NCI-H446 (cell line): Measurements from ENCODE around the gene LIAS.
A peak's percentile ranks its signal among the peaks of the same experiment; 100 is the strongest.
"Not testable (repeated sequence)": the region's sequence is repeated elsewhere in the genome, so short reads cannot be mapped to it uniquely, and the experiment has no call there.

Experiments used
- DNase-seq, 2 experiments: peaks; one replicate each; lab custom pipeline; 2025; lab: John Stamatoyannopoulos, UW

LIAS gene

DNA sequence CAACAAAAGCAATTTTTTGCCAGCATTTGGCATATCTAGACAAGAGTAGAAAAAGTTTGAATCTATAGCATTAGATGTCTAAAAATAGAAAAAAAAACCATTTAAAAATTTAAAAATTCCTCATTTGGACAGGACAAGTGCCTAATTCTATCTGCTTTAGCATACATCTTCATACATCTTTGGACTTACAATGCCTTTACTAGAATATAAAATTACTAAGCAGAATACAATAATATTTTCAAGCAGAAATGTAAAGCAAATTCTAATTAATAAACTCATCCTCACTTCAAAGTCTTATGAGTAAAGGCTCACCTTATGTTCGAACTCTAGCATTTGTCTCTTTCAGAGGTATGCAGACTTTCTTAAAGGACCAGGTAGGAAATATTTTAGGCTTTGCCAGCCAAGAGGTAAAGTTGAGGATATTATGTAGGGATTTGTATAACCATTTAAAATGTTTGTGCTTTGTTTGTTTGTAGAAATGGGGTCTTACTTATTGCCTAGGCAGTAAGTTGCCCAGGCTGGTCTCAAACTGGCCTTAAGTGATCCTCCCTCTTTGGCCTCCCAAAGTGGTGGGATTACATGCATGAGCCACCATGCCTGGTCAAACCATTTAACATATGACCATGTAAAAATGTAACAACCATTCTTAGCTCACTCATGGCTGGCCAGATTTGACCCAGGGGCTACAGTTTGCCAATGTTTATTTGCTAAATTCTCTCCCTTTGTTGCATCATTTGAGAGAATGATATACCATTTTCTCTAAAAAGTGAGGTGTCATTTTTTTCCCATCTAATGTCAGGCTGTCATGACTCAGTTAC, 39.3 kb downstream of the LIAS start:
- no peak for DNase-seq

GRCh38 chr4:39498727-39499020, 39.8 kb downstream of the LIAS start:
- no peak for DNase-seq

DNA sequence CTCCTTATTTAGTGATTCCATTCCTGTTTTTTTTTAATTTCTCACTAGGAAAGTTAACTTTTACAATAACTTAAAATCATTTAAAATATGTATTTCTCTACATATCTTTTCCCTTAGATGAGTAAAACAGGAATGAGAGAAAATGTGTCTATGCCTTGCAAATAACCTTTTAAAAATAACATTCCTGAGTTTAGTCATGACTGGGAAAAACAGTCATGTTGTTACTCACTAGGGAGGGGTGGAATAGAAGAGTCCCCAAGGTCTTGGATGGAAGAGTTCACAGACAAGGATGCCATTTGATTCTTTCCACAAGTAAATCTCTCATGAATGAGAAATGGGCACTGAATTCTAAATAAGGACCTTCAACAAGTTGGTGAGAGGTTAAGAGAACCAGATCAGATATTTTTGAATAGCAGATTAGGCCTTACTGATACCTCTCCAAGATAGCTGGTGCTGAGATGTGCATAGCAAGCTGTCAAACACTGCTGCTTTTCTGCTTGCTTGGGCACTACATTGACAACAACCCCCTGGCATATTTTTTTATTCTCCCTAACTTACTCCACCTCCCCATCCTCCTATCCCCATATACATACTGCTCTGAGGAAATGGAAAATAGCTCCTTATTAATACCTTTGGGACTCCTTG, 43.3 kb downstream of the LIAS start:
- no peak for DNase-seq

DNA sequence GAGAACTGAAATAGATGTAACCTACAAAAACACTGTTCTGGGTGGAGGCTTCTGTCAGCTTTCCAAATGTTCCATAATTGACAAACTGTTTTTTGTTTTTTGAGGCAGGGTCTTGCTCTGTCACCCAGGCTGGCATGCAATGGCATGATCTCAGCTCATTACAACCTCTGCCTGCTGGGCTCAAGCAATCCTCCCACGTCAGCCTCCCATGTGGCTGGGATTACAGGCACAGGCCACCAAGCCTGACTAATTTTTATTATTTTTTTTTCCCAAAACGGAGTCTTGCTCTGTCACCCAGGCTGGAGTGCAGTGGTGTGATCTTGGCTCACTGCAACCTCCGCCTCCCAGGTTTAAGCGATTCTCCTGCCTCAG, 43.8 kb downstream of the LIAS start:
- DNase-seq: not testable (repeated sequence)

- DNase-seq: no peak
These were observed 45.7 kb downstream of the LIAS start for GRCh38 chr4:39504538-39504937.

DNA sequence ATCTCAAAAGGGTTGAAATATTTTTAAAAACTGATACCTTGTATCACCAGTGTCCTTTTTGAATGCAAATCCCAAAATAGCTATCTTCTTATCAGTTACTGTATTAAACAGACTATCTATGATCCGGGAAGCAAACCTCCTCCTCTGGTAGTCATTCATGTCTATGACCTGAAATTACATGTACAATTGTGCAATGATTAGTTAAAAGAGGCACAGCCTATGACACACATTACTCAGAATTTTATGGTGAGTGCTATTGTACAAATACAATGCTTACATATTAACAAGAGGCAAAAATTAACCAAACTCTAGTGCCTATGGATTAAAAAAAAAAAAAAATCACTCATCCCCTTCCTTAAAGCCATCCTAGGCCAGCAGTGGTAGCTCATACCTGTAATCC, 46.7 kb downstream of the LIAS start:
- DNase-seq: no peak

DNA sequence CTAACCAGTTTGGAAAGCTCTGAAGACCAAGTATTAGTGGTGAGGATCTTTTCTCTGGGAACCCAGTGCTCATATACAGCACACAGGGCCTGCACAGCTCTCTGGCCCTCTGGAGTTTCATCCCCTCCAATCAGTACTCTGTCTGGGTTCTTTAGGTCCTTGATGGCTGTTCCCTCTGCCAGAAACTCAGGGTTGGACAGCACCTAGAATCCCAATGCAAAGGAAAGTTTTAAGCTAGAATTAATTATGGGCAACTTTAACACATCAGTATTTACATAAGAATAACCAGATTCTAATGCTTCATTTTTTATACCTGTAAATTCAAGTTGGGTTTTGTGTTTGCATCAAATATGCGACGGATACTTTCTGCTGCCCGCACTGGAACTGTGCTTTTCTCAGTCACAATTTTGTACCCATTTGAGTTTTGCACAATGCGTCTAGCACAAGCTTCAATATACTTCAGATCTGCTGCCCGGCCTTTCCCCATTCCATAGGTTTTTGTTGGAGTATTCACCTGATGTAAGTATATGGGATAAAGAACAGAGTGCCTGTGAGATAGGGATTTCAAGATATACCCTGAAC, 51.6 kb downstream of the LIAS start:
- no peak for DNase-seq

GRCh38 chr4:39514266-39514665, 55.4 kb downstream of the LIAS start:
- DNase-seq: not testable (repeated sequence)

DNA sequence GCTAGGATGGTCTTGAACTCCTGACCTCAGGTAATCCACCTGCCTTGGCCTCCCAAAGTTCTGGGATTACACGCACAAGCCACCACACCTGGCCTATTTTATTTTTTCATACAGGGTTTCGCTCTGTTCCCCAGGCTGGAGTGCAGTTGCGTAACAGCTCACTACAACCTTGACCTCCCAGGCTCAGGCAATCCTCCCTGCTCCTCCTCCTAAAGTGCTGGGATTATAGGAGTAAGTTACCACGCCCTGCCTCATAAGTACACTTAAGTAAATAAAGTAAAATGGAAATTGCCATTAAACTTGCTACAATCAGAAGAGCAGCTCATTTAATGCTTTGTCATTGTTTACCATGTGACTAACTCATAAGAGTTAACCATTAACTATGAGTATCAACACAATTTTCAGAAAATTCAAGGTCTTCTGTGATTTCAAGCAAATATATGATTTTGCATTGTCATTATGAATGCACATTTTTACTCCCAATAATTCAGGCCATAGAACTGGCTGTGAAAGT, 56.1 kb downstream of the LIAS start:
- DNase-seq: no peak

- not testable (repeated sequence) for DNase-seq
These were observed 57.0 kb downstream of the LIAS start for GRCh38 chr4:39515669-39516401.

GRCh38 chr4:39516407-39516966, 57.6 kb downstream of the LIAS start:
- no peak for DNase-seq

- DNase-seq: no peak
These were observed 59.6 kb downstream of the LIAS start for GRCh38 chr4:39518484-39518883.

DNA sequence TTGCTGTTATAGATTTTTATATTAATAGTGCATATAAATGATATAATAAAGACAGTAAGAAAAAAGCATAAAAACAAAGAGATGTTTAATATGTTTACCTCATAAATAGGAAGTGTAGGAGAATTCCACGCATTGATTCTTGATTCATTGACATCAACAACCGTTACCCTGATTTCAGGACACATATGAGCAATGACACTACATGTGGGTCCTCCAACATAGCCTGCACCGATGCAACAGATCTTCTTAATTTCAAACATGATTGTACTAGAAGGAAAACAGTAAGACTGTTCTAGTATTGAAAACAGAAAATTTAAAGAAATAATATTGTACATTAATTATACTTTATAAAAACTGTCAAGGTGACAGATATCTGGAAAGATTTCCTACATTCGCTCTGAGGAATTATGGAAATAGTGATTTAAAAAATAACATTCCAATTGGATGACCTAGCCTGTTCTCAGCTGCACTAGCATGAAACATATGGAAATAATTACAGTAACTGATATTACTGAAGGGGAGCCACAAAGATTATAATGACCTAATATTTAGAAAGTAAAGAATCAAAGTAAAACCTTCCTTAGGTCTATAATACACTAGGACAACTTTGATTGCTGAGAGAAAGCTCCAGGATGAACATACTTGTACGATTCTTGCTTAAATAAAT, 62.5 kb downstream of the LIAS start:
- no peak for DNase-seq

- no peak for DNase-seq
These were observed 63.2 kb downstream of the LIAS start for GRCh38 chr4:39522068-39522467.

DNA sequence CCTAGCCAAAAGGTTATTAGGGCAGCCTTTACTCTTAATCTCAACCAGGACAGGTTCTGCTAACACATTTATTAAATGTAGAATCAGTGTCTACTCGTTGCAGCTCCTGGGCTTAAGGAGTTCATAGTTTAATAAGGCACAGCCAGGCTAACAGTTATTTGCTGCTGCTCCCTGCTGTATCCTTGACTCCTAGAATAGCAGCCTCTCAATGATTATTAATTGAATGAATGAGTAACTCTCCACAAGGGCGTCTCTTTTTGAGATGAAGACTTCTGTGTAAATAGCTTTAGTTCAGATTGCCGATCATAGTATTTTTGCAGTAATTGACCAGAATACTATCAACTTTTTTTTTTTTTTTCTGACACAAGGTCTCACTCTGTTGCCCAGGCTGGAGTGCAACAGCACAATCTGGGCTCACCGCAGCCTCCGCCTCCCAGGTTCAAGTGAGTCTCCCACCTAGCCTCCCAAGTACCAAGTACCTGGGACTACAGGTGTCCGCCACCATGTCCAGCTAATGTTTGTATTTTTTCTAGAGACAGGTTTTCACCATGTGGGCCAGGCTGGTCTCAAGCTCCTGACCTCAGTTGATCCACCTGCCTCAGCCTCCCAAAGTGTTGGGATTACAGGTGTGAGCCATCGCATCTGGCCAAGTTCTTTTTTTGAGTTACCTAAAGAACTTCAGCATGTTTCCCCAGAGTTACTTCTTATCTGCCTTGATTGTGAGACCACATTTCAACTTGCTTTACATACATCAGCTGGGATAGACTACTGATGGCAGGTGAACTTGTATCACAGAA, 65.5 kb downstream of the LIAS start:
- no peak for DNase-seq

DNA sequence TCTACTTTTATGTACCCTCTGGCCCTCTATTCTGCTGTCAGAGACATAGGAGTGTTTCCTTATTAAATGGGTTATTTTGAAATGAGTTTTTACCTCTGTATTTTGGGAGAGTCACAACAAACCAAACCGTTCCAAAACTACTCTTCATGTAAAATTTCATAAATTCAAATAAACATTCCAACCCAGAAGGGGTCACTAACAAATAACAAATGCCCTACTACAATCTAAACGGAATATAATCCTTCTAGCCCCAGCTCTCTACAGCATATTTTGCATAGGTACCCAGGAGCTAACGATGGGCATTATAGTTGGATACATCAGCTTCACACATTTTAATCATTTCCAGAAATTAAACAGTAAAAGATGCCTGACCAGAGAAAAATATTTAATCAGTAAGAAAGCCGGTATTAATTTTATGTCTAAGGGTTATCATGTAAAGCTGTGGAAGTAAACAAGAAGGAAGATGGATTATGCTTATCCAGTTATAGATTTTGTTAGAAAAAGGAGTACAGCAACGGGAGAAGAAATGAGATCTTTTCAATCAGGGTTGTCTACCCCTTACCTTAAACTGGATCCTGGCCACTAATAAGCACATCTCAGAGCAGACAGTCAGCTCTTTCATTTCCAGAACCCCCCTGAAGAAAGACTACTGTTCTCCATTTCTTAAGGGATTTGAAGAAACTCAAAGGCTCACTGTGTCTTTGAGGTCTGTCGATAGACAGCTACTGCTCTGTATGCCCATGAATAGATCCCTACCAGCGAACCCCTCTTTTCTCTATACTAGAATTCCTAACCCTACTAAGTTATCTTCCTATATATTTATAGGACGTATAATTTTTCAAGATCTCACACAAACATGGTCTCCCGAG, 67.2 kb downstream of the LIAS start:
- no peak for DNase-seq

DNA sequence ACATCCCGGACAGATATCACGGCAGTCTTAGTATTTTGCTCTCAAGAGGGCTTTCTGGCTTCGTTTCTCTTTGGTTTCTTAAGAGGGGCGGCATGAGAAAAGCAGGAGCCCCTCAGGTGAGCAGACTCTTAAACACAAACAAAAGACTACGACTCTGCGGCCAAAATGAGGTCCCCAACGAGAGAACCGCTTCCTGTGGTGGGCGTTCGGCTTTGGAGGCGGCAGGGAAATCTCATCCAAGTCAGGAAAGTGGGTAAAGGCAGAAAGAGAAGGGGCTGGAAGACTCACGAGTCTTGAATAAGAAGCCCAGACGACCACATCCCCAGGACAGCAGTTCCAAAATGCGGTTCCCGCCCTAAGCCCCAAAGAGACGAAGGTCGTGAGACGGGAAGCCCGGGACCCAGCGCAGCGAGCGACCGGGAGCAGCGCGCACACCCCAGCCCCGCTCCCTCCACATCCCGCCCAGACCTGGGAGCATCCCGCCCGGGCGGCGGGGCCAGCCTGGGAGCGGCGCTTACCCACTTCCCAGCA, 68.0 kb downstream of the LIAS start:
- no peak for DNase-seq

DNA sequence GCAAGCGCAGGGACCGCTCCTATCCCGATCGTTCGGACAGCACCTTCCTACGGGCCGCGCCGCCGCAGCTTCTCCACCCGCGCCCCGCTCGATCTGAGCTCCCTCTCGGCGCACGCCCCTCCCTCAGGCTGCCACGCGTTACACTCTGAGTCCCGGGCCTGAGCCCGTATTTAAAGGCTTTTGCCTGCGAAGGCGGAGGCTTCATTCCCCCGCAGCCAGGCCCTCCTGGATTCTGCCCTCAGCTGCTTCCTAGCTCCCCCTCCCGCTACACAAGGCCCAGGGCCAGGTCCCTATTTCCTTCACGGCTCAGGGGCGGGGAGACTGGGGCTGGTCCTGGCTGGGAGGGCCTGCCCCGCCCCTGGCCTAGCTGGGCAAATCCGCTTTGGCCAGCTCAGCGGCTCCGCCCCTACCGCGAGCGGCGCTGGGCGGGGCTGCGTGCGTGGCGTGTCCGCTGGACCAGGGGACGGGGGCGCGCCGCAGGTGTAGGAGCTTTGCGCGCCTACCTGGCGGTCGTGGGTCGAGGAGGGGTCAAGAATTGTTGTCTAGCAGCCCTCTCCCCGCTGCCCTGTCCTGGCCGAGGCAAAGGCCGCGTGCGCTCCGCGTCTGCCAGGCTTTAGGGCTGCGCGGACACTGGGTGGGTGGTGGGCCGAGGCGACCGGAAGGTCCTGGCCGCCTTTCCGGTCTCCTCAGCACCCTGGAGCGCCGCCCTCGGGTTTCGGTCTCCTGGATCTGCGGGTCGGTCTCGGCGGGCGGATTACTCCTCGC, 68.6 kb downstream of the LIAS start, which contains the start of gene UGDH:
Gene UGDH (minus strand): TSS at position 144 of the 765 bp plus-strand sequence. CDS start 5,927 bp downstream, outside the sequence.
- peak; percentile 87 to 95 for DNase-seq

DNA sequence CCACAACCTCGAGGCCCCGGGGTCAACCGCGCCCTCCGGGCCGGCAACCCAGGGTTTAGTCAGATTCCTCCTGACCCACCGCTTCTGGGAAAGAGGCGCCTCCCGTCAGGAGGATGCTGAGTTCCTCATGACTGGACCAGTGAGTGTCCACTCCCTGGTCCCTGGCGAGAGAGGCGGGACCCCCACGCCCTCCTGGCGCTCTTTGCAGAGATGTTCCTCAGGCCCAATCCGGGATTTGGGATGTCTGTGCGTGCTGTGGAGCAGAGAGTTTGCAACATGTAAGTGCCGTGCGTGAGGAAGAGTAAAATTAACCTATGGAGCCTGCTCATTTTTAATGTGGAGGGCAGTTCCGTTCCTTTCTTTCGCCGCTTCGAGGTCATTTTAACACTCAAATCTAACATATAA, 69.2 kb downstream of the LIAS start:
- no peak for DNase-seq
